ENCODE data around the gene SPEG. TPM values are rescaled to one million over a fixed set of nuclear protein-coding genes. Genes with fewer than 3 reads are reported as not detected.

Gene SPEG
- total RNA-seq, 1 donor: 48.8 TPM

GRCh38 chr2:219523031-219523671 is 88.5 kb downstream of the SPEG start:
- no peak overlapping the region for H3K4me3 ChIP-seq (ENCODE audit: low read depth, low read length)
- TF ChIP-seq CTCF (IDR thresholded peaks at IDR 0.05; ENCODE audit: insufficient read depth, low read depth, low read length): no peak
- DNase-seq (ENCODE audit: low read depth): no peak

- no peak for TF ChIP-seq CTCF (IDR thresholded peaks at IDR 0.05; ENCODE audit: insufficient read depth, low read depth, low read length)
- no peak for DNase-seq (ENCODE audit: low read depth)
Measured at GRCh38 chr2:219524817-219525216, 90.2 kb downstream of the SPEG start.

GRCh38 chr2:219525533-219526232 is 91.0 kb downstream of the SPEG start:
- peak; percentile 63 for DNase-seq (ENCODE audit: low read depth)
- no peak overlapping the region for H3K4me3 ChIP-seq (ENCODE audit: low read depth, low read length)
- TF ChIP-seq CTCF (IDR thresholded peaks at IDR 0.05; ENCODE audit: insufficient read depth, low read depth, low read length): no peak

More at GRCh38 chr2:219524817-219525216, 90.2 kb downstream of the SPEG start:
- no peak overlapping the region for H3K4me3 ChIP-seq (ENCODE audit: low read depth, low read length)

GRCh38 chr2:219526320-219527075 is 91.9 kb downstream of the SPEG start:
- TF ChIP-seq CTCF (IDR thresholded peaks at IDR 0.05; ENCODE audit: insufficient read depth, low read depth, low read length): no peak
- no peak overlapping the region for H3K4me3 ChIP-seq (ENCODE audit: low read depth, low read length)
- no peak for DNase-seq (ENCODE audit: low read depth)

- TF ChIP-seq CTCF (IDR thresholded peaks at IDR 0.05; ENCODE audit: insufficient read depth, low read depth, low read length): no peak
- DNase-seq (ENCODE audit: low read depth): no peak
- H3K4me3 ChIP-seq (ENCODE audit: low read depth, low read length): no peak overlapping the region
Measured at GRCh38 chr2:219527076-219527394, 92.4 kb downstream of the SPEG start.

GRCh38 chr2:219527472-219527871 is 92.8 kb downstream of the SPEG start:
- H3K4me3 ChIP-seq (ENCODE audit: low read depth, low read length): no peak overlapping the region
- no peak for DNase-seq (ENCODE audit: low read depth)
- no peak for TF ChIP-seq CTCF (IDR thresholded peaks at IDR 0.05; ENCODE audit: insufficient read depth, low read depth, low read length)
